GM12878 (cell line): Measurements from ENCODE around the gene ODF2L. TPM values are rescaled to one million over a fixed set of nuclear protein-coding genes. Genes with fewer than 3 reads are reported as not detected.

ENCODE experiments used
- ATAC-seq: fragments of 200-7000 bp; cut with Tn5 transposase; 3 replicates; pipeline ENCODE4 v1.9.1; 2020; ENCODE audit warnings: mild to moderate bottlenecking, moderate library complexity
- BruUV-seq: library from RNA; stranded (reverse); fragments of 400-500 nt; replicated peaks from 2 replicates; lab custom pipeline; 2021; lab: Mats Ljungman, UMichigan
- CTCF ChIA-PET: fragments of 300-600 bp; sonication (Branson Sonifier 250); formaldehyde crosslinking; extraction: SDS; loops from one replicate; lab custom pipeline; 2021; ENCODE audit warnings: inconsistent platforms; lab: Yijun Ruan, JAX
- POLR2A ChIA-PET: fragments of 350-600 bp; formaldehyde crosslinking; extraction: SDS; loops from one replicate; lab custom pipeline; 2021; ENCODE audit warnings: inconsistent platforms; lab: Charles Lee
- RAD21 ChIA-PET: fragments of 300-600 bp; sonication (Branson Sonifier 250); formaldehyde crosslinking; loops from one replicate; lab custom pipeline; 2023; ENCODE audit warnings: antibody characterized with exemption; ENCODE audit not compliant: unreplicated experiment; lab: Charles Lee
- SMC1A ChIA-PET: fragments of 300-600 bp; sonication (Branson Sonifier 250); formaldehyde crosslinking; loops from one replicate; lab custom pipeline; 2023; ENCODE audit not compliant: unreplicated experiment, uncharacterized antibody; lab: Charles Lee
- DNase-seq: peaks from one replicate; pipeline ENCODE4 v3.0.0-alpha.2; 2011; ENCODE audit warnings: low read depth, low spot score
- FAIRE-seq: peaks from 3 replicates; lab custom pipeline; 2011; peaks lifted over from hg19 to GRCh38; lab: Jason Lieb, UNC
- H2AFZ ChIP-seq: 2 replicates; pipeline ENCODE4 v1.6.0; 2011; ENCODE audit warnings: low read depth, low read length, control low read depth; ENCODE audit not compliant: control insufficient read depth
- H3K27ac ChIP-seq: 2 replicates; pipeline ENCODE4 v1.5.1; 2011; ENCODE audit warnings: control low read depth; ENCODE audit not compliant: control insufficient read depth, insufficient read depth
- H3K27me3 ChIP-seq, 2 experiments: replicated peaks in 1 of 2; 2 replicates each; pipeline versions ENCODE4 v1.6.0 to v1.6.1; 2011; ENCODE audit warnings: low read length in 1 of 2; ENCODE audit not compliant: control insufficient read depth in 2 of 2, insufficient read depth in 2 of 2
- H3K36me3 ChIP-seq, 2 experiments: 2 replicates each; pipeline ENCODE4 v1.5.1; 2011; ENCODE audit warnings: low read length in 1 of 2; ENCODE audit not compliant: control insufficient read depth in 2 of 2, insufficient read depth in 2 of 2
- H3K4me1 ChIP-seq: 2 replicates; pipeline ENCODE4 v1.6.1; 2011; ENCODE audit warnings: mild to moderate bottlenecking, low read length, moderate library complexity, mixed read lengths; ENCODE audit not compliant: control insufficient read depth, insufficient read depth
- H3K4me2 ChIP-seq: 2 replicates; pipeline ENCODE4 v1.6.0; 2011; ENCODE audit warnings: control low read depth; ENCODE audit not compliant: control insufficient read depth, insufficient read depth
- H3K4me3 ChIP-seq: fragments of 200-600 bp; sonication (generic); 2 replicates; pipeline ENCODE4 v1.5.1; 2016
- H3K79me2 ChIP-seq: 2 replicates; pipeline ENCODE4 v1.6.0; 2011; ENCODE audit warnings: low read length; ENCODE audit not compliant: control insufficient read depth, insufficient read depth
- H3K9ac ChIP-seq: 2 replicates; pipeline ENCODE4 v1.8.0; 2011; ENCODE audit warnings: low read length, control low read depth, mixed read lengths; ENCODE audit not compliant: control insufficient read depth, insufficient read depth
- H3K9me3 ChIP-seq: replicated peaks from 3 replicates; pipeline ENCODE4 v1.5.1; 2011; ENCODE audit warnings: mild to moderate bottlenecking, low read length; ENCODE audit not compliant: control insufficient read depth, insufficient read depth
- H4K20me1 ChIP-seq: 2 replicates; pipeline ENCODE4 v1.6.0; 2011; ENCODE audit not compliant: control insufficient read depth, insufficient read depth
- EP300 ChIP-seq, 2 experiments: fragments of 150-350 bp in 1 of 2; IDR thresholded peaks; 2 replicates each; pipeline ENCODE4 v1.6.1; 2011 to 2012; ENCODE audit warnings: low read depth in 2 of 2, low read length in 2 of 2, borderline replicate concordance in 1 of 2, improper control_type of control experiment in 1 of 2, inconsistent platforms in 1 of 2; ENCODE audit not compliant: control insufficient read depth in 1 of 2
- JUNB ChIP-seq: IDR thresholded peaks from 2 replicates; pipeline ENCODE4 v1.6.1; 2016; ENCODE audit warnings: antibody characterized with exemption, mild to moderate bottlenecking
- KDM1A ChIP-seq: fragments of 200-600 bp; sonication (generic); IDR thresholded peaks from 2 replicates; pipeline ENCODE4 v1.6.1; 2016; ENCODE audit warnings: borderline replicate concordance
- MXI1 ChIP-seq: fragments of 150-350 bp; IDR thresholded peaks from 2 replicates; pipeline ENCODE4 v1.6.1; 2011; ENCODE audit warnings: low read depth, mild to moderate bottlenecking, inconsistent platforms, low read length, improper control_type of control experiment
- NFYA ChIP-seq: IDR thresholded peaks from 2 replicates; pipeline ENCODE4 v1.6.1; 2011; ENCODE audit warnings: low read depth, mild to moderate bottlenecking, low read length, improper control_type of control experiment, borderline replicate concordance
- PAX5 ChIP-seq: IDR thresholded peaks from 2 replicates; pipeline ENCODE4 v1.6.1; 2011; ENCODE audit warnings: low read depth, low read length, borderline replicate concordance
- POLR2AphosphoS5 ChIP-seq: IDR thresholded peaks from 2 replicates; pipeline ENCODE4 v1.6.1; 2011; ENCODE audit warnings: mild to moderate bottlenecking, low read length, inconsistent platforms
- RFX5 ChIP-seq: IDR thresholded peaks from 2 replicates; pipeline ENCODE4 v1.6.1; 2011; ENCODE audit warnings: low read depth, low read length, improper control_type of control experiment
- SRF ChIP-seq, 2 experiments: IDR thresholded peaks; 2 replicates each; pipeline ENCODE4 v1.6.1; 2011; ENCODE audit warnings: low read depth in 2 of 2, low read length in 2 of 2, mild to moderate bottlenecking in 1 of 2, moderate library complexity in 1 of 2
- YBX1 ChIP-seq: fragments of 450-650 bp; IDR thresholded peaks from 2 replicates; pipeline ENCODE4 v1.6.1; 2016; ENCODE audit warnings: antibody characterized with exemption
- ZBTB11 ChIP-seq: fragments of 450-650 bp; formaldehyde crosslinking; IDR thresholded peaks from 2 replicates; pipeline ENCODE4 v1.5.0; 2022; ENCODE audit warnings: mild to moderate bottlenecking, missing genetic modification characterization
- WGBS: methylation state at CpG from one replicate; pipeline ENCODE4 v1.1.6; 2016; ENCODE audit warnings: low lambda C conversion rate; ENCODE audit not compliant: insufficient replicate concordance, insufficient coverage; ENCODE audit errors: missing lambda C conversion rate; 5-methylcytosine and 5-hydroxymethylcytosine counted together
- in situ Hi-C: fragments of 300-500 bp; cut with MboI; formaldehyde crosslinking; loops from 9 replicates; pipeline ENCODE4 v1.14.3; 2018; ENCODE audit warnings: mixed read lengths
- intact Hi-C: fragments of 100-400 bp; cut with micrococcal nuclease; formaldehyde crosslinking; loops from one replicate; pipeline ENCODE4 v1.14.2; 2022; ENCODE audit not compliant: unreplicated experiment
- polyA plus RNA-seq, 11 experiments: library from polyadenylated mRNA; depleted of rRNA in 4 of 11; unstranded in 6 of 11; stranded (reverse) in 5 of 11; fragments of >200 nt; fragmentation: Nextera tagmentation in 4 of 11; fragmentation: Illumina TruSeq in 1 of 11; extraction: Ambion mirVana in 4 of 11; extraction: Trizol in 1 of 11; gene quantifications; 1 replicate in 1 of 11; 2 replicates in 10 of 11; pipeline versions ENCODE4 v1.2.1 to v1.2.3, GENCODE V29; 2011 to 2016; ENCODE audit warnings: inconsistent platforms in 2 of 11, missing spikeins in 2 of 11, low read depth in 1 of 11
- total RNA-seq, 4 experiments: library from RNA; depleted of rRNA in 3 of 4; stranded (reverse); fragments of >200 nt in 3 of 4; fragmentation: Illumina TruSeq in 1 of 4; extraction: Trizol in 1 of 4; gene quantifications; 2 replicates each; pipeline versions ENCODE4 v1.2.1 to v1.2.3, GENCODE V29; 2013 to 2021
- TF ChIP-seq, protein P1 (sequence below): IDR thresholded peaks from 2 replicates; pipeline ENCODE4 v1.6.1; 2012; ENCODE audit warnings: low read depth, low read length, improper control_type of control experiment

ODF2L gene
- total and polyA plus RNA-seq, 10 of the 15 experiments (the other 5 are each of a cell fraction or from before 2014, with no cell fraction given): 10.4 to 29.5 (median 18.5) TPM

- H3K4me2 ChIP-seq: no peak overlapping the region
- H3K4me3 ChIP-seq: no peak overlapping the region
- ATAC-seq: no peak
- no peak for TF ChIP-seq YBX1
- TF ChIP-seq POLR2AphosphoS5: no peak
- no peak for TF ChIP-seq JUNB
- in situ Hi-C loops: no loop called here
- no peaks in the 10 kb centered on the region for H3K4me1 ChIP-seq
- RAD21 ChIA-PET: no interaction called here
- H3K79me2 ChIP-seq: no peaks in the 10 kb centered on the region
- H4K20me1 ChIP-seq: no peaks in the 10 kb centered on the region
- no peaks in the 10 kb centered on the region for H3K36me3 ChIP-seq
- no TSS peak for BruUV-seq
- 45% methylated on average over 7 of the region's 7 CpGs for WGBS
- H3K27ac ChIP-seq: no peak overlapping the region
- no peaks in the 10 kb centered on the region for H3K9me3 ChIP-seq
- CTCF ChIA-PET: interaction anchor here (1.5 kb wide), 1 partner anchor 71 kb away, joined by 4 read pairs; no protein-coding TSS in a partner anchor
- no peak for DNase-seq
- SMC1A ChIA-PET: no interaction called here
- H3K27me3 ChIP-seq: no peaks in the 10 kb centered on the region; a peak in 2 of 4 replicates
- H2AFZ ChIP-seq: no peak overlapping the region
- intact Hi-C loops: no loop called here
- POLR2A ChIA-PET: no interaction called here
- no peak for FAIRE-seq
- H3K9ac ChIP-seq: no peak overlapping the region
These were observed 33.1 kb upstream of the ODF2L start for GRCh38 chr1:86429122-86429725.

DNA sequence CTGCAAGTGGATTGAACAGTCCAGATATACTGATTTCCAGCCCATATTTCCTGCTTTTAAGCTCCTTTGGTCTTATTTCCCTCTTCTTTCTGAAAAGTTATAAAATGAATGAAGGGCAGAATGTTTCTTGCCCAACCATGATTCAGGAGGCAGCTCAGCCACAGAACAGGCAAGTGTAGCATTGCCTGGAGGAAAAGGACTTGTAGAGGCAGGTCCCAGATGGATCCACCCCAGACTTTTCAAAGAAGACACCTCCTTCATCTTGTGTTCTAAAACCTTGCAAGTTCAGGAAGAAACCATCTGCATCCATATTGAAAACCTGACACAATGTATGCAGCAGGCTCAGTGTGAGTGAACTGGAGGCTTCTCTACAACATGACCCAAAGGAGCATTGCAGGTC lies 27.8 kb upstream of the ODF2L start, which contains the start of gene CLCA2:
Gene CLCA2, plus strand, starts transcription at position 299 of the 400 bp plus-strand sequence. Its CDS starts 77 bp downstream, at position 376.
- Histone ChIP-seq H3K27me3 (no peaks in the 10 kb centered on the region; a peak in 2 of 4 replicates), H3K36me3 (no peaks in the 10 kb centered on the region), H3K9ac (no peak within 1 kb of the TSS), H4K20me1 (no peaks in the 10 kb centered on the region), H3K4me1 (no peaks in the 10 kb centered on the region), H3K27ac (no peak within 1 kb of the TSS), H3K4me2 (no peak within 1 kb of the TSS), H3K9me3 (no peaks in the 10 kb centered on the region), H2AFZ (no peak within 1 kb of the TSS), H3K4me3 (no peak within 1 kb of the TSS), H3K79me2 (no peaks in the 10 kb centered on the region)
- no peak for ATAC-seq
- RAD21 ChIA-PET: no interaction called here
- no peak for DNase-seq
- SMC1A ChIA-PET: interaction anchor here (0.9 to 1.3 kb wide), 2 partner anchors 12 to 44 kb away, joined by 3 to 4 read pairs; no protein-coding TSS in a partner anchor
- FAIRE-seq: no peak
- POLR2A ChIA-PET: no interaction called here
- CTCF ChIA-PET: no interaction called here
- intact Hi-C loops: no loop called here
- in situ Hi-C loops: no loop called here
- no TSS peak for BruUV-seq
- TF ChIP-seq ZBTB11 (CRISPR knock-in tag): no peak
- TF ChIP-seq NFYA: no peak
- TF ChIP-seq MXI1: no peak
- TF ChIP-seq RFX5: no peak
- TF ChIP-seq, protein P1, sequence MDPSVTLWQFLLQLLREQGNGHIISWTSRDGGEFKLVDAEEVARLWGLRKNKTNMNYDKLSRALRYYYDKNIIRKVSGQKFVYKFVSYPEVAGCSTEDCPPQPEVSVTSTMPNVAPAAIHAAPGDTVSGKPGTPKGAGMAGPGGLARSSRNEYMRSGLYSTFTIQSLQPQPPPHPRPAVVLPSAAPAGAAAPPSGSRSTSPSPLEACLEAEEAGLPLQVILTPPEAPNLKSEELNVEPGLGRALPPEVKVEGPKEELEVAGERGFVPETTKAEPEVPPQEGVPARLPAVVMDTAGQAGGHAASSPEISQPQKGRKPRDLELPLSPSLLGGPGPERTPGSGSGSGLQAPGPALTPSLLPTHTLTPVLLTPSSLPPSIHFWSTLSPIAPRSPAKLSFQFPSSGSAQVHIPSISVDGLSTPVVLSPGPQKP: no peak
- no peak for TF ChIP-seq EP300 (IDR thresholded peaks at IDR 0.05; ENCODE audit: borderline replicate concordance in 1 of 2, control insufficient read depth in 1 of 2, low read depth in 2 of 2, low read length in 2 of 2)
- no peak for TF ChIP-seq SRF (IDR thresholded peaks at IDR 0.05; ENCODE audit: low read depth in 2 of 2, low read length in 2 of 2)
- no peak for TF ChIP-seq KDM1A
- no peak for TF ChIP-seq PAX5
